NCI-H82 treated with DMSO at 0.1 percent for 48 hours (cell line): ENCODE measurements around the gene CTF1.
"Not testable (repeated sequence)": the region's sequence is repeated elsewhere in the genome, so short reads cannot be mapped to it uniquely, and the experiment has no call there.

Experiments
- DNase-seq: peaks from one replicate; lab custom pipeline; 2025; ENCODE audit not compliant: unreplicated experiment; lab: John Stamatoyannopoulos, UW

CTF1 gene

GRCh38 chr16:30929167-30929566 is 32.8 kb downstream of the CTF1 start:
- no peak for DNase-seq

- DNase-seq = no peak
Observed at GRCh38 chr16:30930160-30930571, 33.8 kb downstream of the CTF1 start.

GRCh38 chr16:30931068-30931650 is 34.7 kb downstream of the CTF1 start:
- no peak for DNase-seq

- no peak for DNase-seq
Observed at GRCh38 chr16:30934827-30935557, 38.6 kb downstream of the CTF1 start.

- DNase-seq = no peak
Observed at GRCh38 chr16:30937692-30938091, 41.3 kb downstream of the CTF1 start.

GRCh38 chr16:30939571-30939970 is 43.2 kb downstream of the CTF1 start:
- DNase-seq = not testable (repeated sequence)

GRCh38 chr16:30941600-30942425 is 45.4 kb downstream of the CTF1 start:
- peak; percentile 27 for DNase-seq

GRCh38 chr16:30942426-30942806 is 46.0 kb downstream of the CTF1 start:
- DNase-seq = no peak

GRCh38 chr16:30944352-30944751 is 47.9 kb downstream of the CTF1 start:
- DNase-seq = no peak

GRCh38 chr16:30946671-30947540 is 50.5 kb downstream of the CTF1 start:
- DNase-seq = no peak

GRCh38 chr16:30947541-30947858 is 51.1 kb downstream of the CTF1 start:
- no peak for DNase-seq

- DNase-seq = peak; percentile 31
Observed at GRCh38 chr16:30947859-30948666, 51.6 kb downstream of the CTF1 start.

GRCh38 chr16:30948667-30949649 is 52.5 kb downstream of the CTF1 start, which contains the start of gene ORAI3:
Gene ORAI3 (plus strand): TSS chr16:30949068. CDS start chr16:30949290, 222 bp downstream.
- no peak for DNase-seq

- DNase-seq = no peak
Observed at GRCh38 chr16:30949650-30950515, 53.5 kb downstream of the CTF1 start.

GRCh38 chr16:30950516-30951065 is 54.2 kb downstream of the CTF1 start:
- no peak for DNase-seq

- DNase-seq = no peak
Observed at GRCh38 chr16:30951193-30951592, 54.8 kb downstream of the CTF1 start.

- DNase-seq = no peak
Observed at GRCh38 chr16:30951750-30952149, 55.3 kb downstream of the CTF1 start.

GRCh38 chr16:30953111-30953510 is 56.7 kb downstream of the CTF1 start:
- no peak for DNase-seq
